Ovary (tissue), 9 donors: ENCODE measurements around the gene CACNA1C. TPM values are rescaled to one million over a fixed set of nuclear protein-coding genes. Genes with fewer than 3 reads are reported as not detected.

ENCODE experiments used
- DNase-seq, 5 donors: peaks; one replicate each; pipeline ENCODE4 v3.0.0-alpha.2; 2019 to 2020
- H3K27ac ChIP-seq, 2 donors: fragments of 200-600 bp; one replicate each; pipeline versions ENCODE4 v1.5.1 to v1.8.0; 2019 to 2022
- H3K27me3 ChIP-seq: fragments of 200-600 bp; one replicate; pipeline ENCODE4 v1.8.0; 2022
- H3K36me3 ChIP-seq: fragments of 200-600 bp; sonication (generic); one replicate; pipeline ENCODE4 v1.5.1; 2019
- H3K4me1 ChIP-seq: one replicate; pipeline ENCODE4 v1.8.1; 2013; ENCODE audit warnings: mild to moderate bottlenecking, moderate library complexity; ENCODE audit not compliant: insufficient read depth
- H3K4me3 ChIP-seq: fragments of 200-600 bp; sonication (generic); one replicate; pipeline ENCODE4 v1.5.1; 2017
- H3K9me3 ChIP-seq, 2 donors: fragments of 200-600 bp in 1 of 2; sonication (generic) in 1 of 2; one replicate each; pipeline versions ENCODE4 v1.5.1 to v1.8.1; 2013 to 2019; ENCODE audit warnings: mild to moderate bottlenecking in 1 of 2, moderate library complexity in 1 of 2
- EP300 ChIP-seq: sonication (generic); formaldehyde crosslinking; IDR thresholded peaks from one replicate; pipeline ENCODE4 v1.6.1; 2017; ENCODE audit warnings: antibody characterized with exemption
- POLR2A ChIP-seq: fragments of 450-650 bp; IDR thresholded peaks from one replicate; pipeline ENCODE4 v1.6.1; 2017; ENCODE audit warnings: antibody characterized with exemption, mild to moderate bottlenecking, moderate library complexity
- WGBS, 3 donors: extraction: QIAGEN DNeasy Blood & Tissue Kit in 1 of 3; methylation state at CpG; one replicate each; pipeline versions ENCODE4 v1.1.5 to v1.1.7; 2013 to 2017; 5-methylcytosine and 5-hydroxymethylcytosine counted together
- intact Hi-C, 4 donors: fragments of 100-400 bp; cut with DNase I; formaldehyde crosslinking; loops; one replicate each; pipeline versions ENCODE4 v1.11.0 to v1.15.1; 2022 to 2023
- polyA plus RNA-seq, 2 donors: library from polyadenylated mRNA; stranded (reverse); fragments of 200-250 nt in 1 of 2; fragments of 350-450 nt in 1 of 2; fragmentation: Illumina TruSeq in 1 of 2; extraction: RNeasy Lipid Tissue Mini Kit (QIAGEN cat#74804) in 1 of 2; gene quantifications; one replicate each; pipeline ENCODE4 v1.2.3, GENCODE V29; 2013 to 2014
- total RNA-seq, 7 donors: library from RNA; depleted of rRNA in 2 of 7; stranded (reverse); fragments of >200 nt in 2 of 7; fragmentation: NEBNext Ultra II Directional in 3 of 7; extraction: Animal tissue kit (Norgen Biotek cat#: 25700) in 3 of 7; gene quantifications; one replicate each; pipeline versions ENCODE4 v1.1.0 to v1.2.4, GENCODE V29; 2016 to 2023
- TF ChIP-seq, protein P1 (sequence below), 3 donors: fragments of 450-650 bp in 2 of 3; fragments of 200-600 bp in 1 of 3; IDR thresholded peaks; one replicate each; pipeline versions ENCODE4 v1.5.1 to v1.8.0; 2016 to 2022; ENCODE audit warnings: antibody characterized with exemption in 3 of 3, mild to moderate bottlenecking in 1 of 3
- donor health status: DM: no; HTN: no; CAD: no; lungs with moderate emphysema.
- donor health status: DM: no; HTN: no; CAD: no.
- donor health status: Bipolar disorder and iron deficiency.
- donor health status: DM: yes; HTN: yes; CAD: no.
- donor health status: DM: no; HTN: no; CAD: no.
- donor health status: DM: yes; HTN: yes; CAD: no.

Gene CACNA1C
- total and polyA plus RNA-seq, 9 donors, result 2.2 to 8.3 (median 3.7) TPM

DNA sequence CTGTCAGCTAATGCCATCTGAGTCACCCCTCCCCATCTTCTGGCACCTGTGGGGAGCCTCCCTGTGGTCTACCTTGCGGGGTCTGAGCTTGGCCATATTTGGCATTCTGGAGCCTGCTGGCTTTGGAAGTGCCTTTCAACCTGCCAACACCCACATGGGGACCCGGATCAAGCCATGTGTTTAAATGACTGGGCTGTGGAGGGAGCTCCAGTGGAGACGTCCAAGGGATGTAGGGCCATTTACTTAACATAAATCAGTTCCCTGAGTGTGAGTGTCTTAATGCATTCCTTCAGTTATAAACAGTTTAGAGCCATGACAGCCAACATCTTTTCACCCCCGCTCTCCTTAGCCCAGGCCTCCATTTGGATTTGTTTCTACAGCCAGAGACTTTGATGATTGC lies 22.0 kb downstream of the CACNA1C start:
- intact Hi-C loops, result no loop called here
- WGBS, 3 donors, result 79 to 90% (median 87%) methylated on average over 4 of the region's 4 CpGs
- no peak overlapping the region for H3K4me3 ChIP-seq
- peaks cover 8% of the 10 kb centered on the region for H3K4me1 ChIP-seq
- no peaks in the 10 kb centered on the region for H3K9me3 ChIP-seq
- DNase-seq, result no peak
- H3K27ac ChIP-seq, result peak overlapping the region in 1 of 2 donors; percentile 19
- no peaks in the 10 kb centered on the region for H3K27me3 ChIP-seq
- no peak for TF ChIP-seq POLR2A
- H3K36me3 ChIP-seq, result no peaks in the 10 kb centered on the region

DNA sequence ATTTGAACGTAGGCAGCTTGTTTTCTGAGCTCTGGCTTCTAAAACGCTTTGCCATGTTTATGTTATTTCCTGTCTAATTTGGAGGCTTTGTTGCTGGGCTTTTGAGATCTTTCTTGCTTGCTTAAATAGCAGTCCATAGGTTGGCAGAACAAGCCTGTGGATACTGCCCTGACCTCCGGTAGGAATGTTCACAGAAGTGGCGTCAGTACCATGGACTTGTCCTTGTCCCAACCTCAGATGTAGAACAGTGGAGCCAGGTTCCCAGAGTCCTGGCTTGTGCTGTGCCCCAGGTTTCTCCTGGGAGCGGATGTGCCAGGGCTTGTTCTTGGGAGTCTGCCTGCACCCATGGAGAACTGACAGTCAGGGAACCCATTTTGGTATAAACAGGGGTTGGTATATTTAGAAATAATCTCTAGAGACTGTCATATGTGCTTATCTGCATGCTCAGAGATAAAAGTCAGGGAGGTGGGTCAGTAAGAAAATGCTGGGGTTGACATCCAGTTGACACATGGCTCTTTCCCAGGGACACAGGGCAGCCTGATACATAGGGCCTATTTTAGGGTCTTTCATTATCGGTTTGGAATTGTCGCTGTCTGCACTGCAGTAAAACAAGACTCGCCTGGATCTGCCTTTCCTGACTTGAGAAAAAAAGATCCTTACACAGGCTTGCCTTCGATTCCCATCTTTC lies 22.9 kb downstream of the CACNA1C start:
- Histone ChIP-seq H3K4me1 (peaks cover 8% of the 10 kb centered on the region), H3K36me3 (no peaks in the 10 kb centered on the region), H3K27me3 (no peaks in the 10 kb centered on the region), H3K9me3 (no peaks in the 10 kb centered on the region), H3K27ac (peak overlapping the region in 1 of 2 donors; percentile 54), H3K4me3 (no peak overlapping the region)
- TF ChIP-seq EP300, result no peak
- TF ChIP-seq POLR2A, result no peak
- TF ChIP-seq, protein P1, sequence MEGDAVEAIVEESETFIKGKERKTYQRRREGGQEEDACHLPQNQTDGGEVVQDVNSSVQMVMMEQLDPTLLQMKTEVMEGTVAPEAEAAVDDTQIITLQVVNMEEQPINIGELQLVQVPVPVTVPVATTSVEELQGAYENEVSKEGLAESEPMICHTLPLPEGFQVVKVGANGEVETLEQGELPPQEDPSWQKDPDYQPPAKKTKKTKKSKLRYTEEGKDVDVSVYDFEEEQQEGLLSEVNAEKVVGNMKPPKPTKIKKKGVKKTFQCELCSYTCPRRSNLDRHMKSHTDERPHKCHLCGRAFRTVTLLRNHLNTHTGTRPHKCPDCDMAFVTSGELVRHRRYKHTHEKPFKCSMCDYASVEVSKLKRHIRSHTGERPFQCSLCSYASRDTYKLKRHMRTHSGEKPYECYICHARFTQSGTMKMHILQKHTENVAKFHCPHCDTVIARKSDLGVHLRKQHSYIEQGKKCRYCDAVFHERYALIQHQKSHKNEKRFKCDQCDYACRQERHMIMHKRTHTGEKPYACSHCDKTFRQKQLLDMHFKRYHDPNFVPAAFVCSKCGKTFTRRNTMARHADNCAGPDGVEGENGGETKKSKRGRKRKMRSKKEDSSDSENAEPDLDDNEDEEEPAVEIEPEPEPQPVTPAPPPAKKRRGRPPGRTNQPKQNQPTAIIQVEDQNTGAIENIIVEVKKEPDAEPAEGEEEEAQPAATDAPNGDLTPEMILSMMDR (IDR thresholded peaks at IDR 0.05), result no peak
- DNase-seq, result no peak
- intact Hi-C loops, result no loop called here
- WGBS, 3 donors, result 27 to 36% (median 28%) methylated on average over 9 of the region's 9 CpGs

DNA sequence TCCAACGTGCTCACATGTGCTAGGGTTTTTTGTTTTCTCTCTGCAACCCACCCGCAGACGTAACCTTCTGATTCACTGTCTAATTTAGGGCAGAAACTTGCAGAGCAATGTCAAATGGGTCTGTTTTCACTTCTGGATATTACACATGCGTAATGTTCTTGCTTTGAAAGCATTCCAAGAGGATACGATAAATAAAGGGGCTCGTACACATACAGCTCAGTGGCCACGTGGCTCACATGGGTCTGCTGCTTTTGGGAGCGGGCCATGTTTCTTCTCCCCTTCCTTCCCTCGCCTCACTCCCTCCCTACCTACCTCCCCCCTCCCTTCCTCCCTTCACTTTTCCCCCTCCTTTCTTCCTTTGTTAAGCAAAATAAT lies 23.4 kb downstream of the CACNA1C start:
- no peak overlapping the region for H3K4me3 ChIP-seq
- no peaks in the 10 kb centered on the region for H3K36me3 ChIP-seq
- WGBS, 3 donors, result 8 to 9% (median 8%) methylated on average over 9 of the region's 9 CpGs
- DNase-seq, result peak; percentile 39 to 68 (median 63)
- peak overlapping the region; percentile 12 to 54 for H3K27ac ChIP-seq
- intact Hi-C loops, result no loop called here
- TF ChIP-seq, protein P1 (IDR thresholded peaks at IDR 0.05), result no peak
- TF ChIP-seq POLR2A, result no peak
- TF ChIP-seq EP300, result no peak
- H3K27me3 ChIP-seq, result no peaks in the 10 kb centered on the region
- H3K9me3 ChIP-seq, result no peaks in the 10 kb centered on the region
- peaks cover 8% of the 10 kb centered on the region for H3K4me1 ChIP-seq

DNA sequence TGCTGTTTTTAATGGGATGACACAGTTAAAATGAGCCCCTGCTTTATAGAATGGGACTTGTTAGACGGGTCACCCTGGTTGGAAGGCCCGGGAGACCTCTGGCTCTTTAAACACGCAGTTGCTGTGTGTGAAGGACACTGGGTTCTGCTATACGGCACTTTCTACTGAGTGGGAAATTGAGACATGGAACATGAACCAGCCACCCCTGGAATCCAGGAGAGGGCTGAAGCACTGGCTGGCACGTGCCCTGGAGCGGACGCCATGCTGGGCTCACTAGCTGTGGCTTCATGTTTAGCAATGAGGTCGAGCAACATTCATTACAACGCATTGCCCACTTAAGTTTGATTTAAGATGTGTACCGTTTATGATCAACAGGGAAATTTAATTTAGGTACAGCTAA lies 23.9 kb downstream of the CACNA1C start:
- 71 to 76% (median 72%) methylated on average over 10 of the region's 10 CpGs for WGBS, 3 donors
- intact Hi-C loops, result no loop called here
- Histone ChIP-seq H3K36me3 (no peaks in the 10 kb centered on the region), H3K4me1 (peaks cover 8% of the 10 kb centered on the region), H3K4me3 (no peak overlapping the region), H3K9me3 (no peaks in the 10 kb centered on the region), H3K27me3 (no peaks in the 10 kb centered on the region), H3K27ac (peak overlapping the region; percentile 12 to 26)
- no peak for DNase-seq
- TF ChIP-seq, protein P1 (IDR thresholded peaks at IDR 0.05), result no peak
- no peak for TF ChIP-seq POLR2A
- TF ChIP-seq EP300, result no peak

DNA sequence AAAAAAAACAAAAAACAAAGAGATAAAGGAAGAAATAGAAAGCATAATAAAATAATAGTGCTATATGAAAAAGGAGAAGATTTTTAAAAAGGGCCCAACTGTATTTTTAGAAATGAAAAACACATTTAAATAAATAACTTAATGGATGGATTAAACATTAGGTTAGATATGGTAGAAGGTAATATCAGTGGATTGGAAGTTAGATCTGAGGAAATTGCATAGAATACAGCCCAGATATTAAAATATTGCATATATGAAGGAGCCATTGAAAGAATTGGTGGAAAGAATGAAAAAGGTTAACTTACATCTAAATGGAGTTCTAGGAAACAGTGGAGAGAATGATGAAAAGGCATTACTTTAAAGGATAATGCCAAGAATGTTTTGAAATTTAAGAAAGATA lies 27.8 kb downstream of the CACNA1C start:
- DNase-seq, result no peak
- no peak overlapping the region for H3K27ac ChIP-seq
- intact Hi-C loops, result no loop called here

More for the DNA sequence above, 27.8 kb downstream of the CACNA1C start:
- no peak for TF ChIP-seq EP300
- TF ChIP-seq, protein P1 (IDR thresholded peaks at IDR 0.05), result no peak
- no peak for TF ChIP-seq POLR2A
- Histone ChIP-seq H3K27me3 (no peaks in the 10 kb centered on the region), H3K4me1 (peaks cover 8% of the 10 kb centered on the region), H3K9me3 (no peaks in the 10 kb centered on the region), H3K4me3 (no peak overlapping the region), H3K36me3 (no peaks in the 10 kb centered on the region)
